NK-92 (cell line): Measurements from ENCODE around the gene NFX1.
"Not testable (repeated sequence)": the region's sequence is repeated elsewhere in the genome, so short reads cannot be mapped to it uniquely, and the experiment has no call there.

Experiments
- DNase-seq: peaks from one replicate; lab custom pipeline; 2025; ENCODE audit not compliant: unreplicated experiment; lab: John Stamatoyannopoulos, UW

Gene NFX1

DNA sequence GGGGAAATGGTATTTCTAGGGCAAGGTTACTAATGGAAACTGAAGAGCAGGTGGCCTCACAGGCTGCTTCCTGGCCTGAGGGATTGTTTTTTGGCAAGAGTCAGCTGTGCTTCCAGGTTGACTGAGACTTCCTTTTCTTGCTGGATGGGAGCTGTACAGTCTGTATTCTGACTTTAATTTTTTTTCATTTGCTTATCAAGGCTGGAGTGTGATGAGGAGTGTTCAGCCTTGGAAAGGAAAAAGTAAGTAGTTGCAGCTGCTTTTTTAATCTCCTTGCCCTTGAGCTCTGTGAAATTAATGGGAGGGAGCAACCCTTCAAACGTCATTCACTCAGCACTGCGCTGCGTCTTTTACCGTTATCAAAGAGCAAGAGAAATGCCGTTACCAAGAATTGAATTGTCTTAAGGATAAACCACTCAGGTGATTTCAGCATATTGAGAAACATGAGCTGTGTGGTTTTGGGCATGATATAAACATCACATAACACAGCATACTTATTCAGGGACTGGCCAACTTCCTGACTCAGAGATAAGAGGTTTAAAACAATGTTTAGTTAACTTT is 64.4 kb downstream of the NFX1 start:
- no peak for DNase-seq

DNA sequence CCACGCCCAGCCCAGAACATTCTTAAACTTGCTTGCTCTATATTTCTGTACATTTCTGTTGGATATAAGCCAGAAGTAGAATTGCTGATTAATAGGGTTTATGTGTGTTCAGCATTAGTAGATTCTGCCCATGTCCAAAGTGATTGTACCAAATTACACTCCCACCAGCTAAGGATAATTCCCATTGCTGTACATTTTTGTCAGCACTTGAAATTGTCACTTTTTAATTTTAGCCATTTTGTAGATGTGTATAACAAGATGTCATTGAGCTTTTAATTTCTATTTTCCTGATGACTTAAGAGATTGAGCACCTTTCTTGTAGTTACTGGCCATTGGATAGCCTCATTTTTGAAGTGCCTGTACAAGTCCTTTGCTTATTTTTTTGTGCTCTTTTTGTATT is 65.6 kb downstream of the NFX1 start:
- DNase-seq, result no peak

DNA sequence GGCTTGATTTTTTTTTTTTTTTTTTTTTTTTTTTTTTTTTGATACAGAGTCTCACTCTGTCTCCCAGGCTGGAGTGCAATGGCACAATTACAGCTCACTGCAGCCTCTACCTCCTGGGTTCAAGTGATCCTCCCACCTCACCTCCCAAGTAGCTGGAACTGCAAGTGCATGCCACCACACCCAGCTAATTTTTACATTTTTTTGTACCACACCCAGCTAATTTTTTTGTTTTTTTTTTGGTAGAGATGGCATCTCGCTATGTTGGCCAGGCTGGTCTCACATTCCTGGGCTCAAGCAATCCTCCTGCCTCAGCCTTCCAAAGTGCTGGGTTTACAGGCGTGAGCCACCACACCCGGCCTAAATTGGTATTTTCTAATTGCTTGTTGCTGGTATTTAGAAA is 68.3 kb downstream of the NFX1 start:
- DNase-seq, result not testable (repeated sequence)

GRCh38 chr9:33364127-33364526 is 73.8 kb downstream of the NFX1 start:
- no peak for DNase-seq

DNA sequence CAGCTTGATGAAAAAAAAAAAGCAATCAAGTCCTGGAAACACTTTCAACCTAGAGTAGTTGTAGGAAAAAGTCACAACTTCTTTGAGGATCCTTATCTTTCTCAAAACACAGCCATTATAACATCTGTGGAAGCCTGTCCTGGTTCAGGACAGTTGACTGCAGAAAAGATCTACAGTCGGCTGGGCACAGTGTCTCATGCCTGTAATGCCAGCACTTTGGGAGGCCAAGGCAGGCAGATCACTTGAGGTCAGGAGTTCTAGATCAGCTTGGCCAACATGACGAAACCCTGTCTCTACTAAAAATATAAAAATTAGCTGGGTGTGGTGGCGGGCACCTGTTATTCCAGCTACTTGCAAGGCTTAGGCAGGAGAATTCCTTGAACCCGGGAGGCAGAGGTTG is 74.5 kb downstream of the NFX1 start:
- DNase-seq, result not testable (repeated sequence)

DNA sequence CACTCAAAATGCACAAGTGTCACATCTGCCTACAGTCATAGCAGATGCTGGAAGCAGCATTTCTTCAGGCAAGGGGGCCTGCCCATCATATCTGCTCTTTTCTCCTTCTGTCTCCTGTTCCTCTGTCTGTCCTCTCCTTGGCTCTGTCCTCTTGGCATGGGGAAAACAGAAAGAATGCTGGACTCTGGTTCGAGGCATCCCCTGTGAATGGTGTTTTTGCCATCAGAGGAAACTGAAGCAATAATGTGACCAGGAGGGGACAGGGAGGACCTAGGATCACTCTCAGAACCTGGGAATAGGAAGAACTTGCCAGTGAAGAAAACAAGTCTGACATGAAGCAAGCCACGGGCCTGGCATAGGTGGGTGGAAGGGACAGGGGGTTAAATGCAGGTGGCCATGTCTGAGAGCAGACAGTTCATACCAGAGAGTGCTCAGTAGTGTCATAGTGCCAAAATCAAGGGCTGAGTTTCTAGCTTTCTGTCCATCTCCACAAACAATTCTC is 76.7 kb downstream of the NFX1 start:
- DNase-seq, result no peak

DNA sequence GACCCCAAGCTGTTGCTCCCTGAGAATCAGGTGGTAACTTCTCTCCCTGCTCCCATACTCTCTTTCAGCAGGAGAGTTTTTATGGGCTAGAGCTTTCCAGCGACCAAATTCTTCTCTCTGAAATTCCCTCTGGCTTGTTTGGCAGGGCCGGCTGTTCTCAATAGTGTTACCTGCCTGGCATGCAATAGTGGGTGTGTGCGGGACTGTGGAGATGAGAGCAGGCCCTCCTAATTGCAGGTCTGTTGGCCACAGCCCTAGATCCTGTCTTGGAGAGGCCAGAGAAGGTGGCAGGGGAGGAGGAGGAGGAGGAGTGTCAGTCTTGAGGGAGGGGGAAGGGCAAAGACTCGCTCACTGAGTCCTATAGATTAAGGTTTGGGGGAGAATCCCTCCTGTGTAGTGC is 82.6 kb downstream of the NFX1 start:
- no peak for DNase-seq

DNA sequence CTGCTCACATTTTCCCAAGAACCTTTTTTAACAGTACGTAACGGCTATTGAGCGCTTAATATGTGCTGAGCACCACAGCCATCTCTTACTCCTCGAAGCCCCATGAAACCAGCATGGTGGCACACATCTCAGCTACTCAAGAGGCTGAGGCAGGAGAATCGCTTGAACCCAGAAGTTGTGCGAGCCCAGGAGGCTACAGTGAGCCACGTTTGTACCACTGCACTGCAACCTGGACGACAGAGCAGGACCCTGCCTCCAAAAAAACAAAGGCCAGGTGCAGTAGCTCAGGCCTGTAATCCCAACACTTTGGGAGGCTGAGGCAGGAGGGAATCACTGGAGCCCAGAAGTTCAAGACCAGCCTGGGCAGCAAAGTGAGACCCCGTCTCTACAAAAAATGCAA is 83.9 kb downstream of the NFX1 start:
- DNase-seq, result no peak

GRCh38 chr9:33374634-33375237 is 84.4 kb downstream of the NFX1 start:
- DNase-seq, result no peak

GRCh38 chr9:33375238-33375840 is 85.0 kb downstream of the NFX1 start:
- DNase-seq, result no peak

DNA sequence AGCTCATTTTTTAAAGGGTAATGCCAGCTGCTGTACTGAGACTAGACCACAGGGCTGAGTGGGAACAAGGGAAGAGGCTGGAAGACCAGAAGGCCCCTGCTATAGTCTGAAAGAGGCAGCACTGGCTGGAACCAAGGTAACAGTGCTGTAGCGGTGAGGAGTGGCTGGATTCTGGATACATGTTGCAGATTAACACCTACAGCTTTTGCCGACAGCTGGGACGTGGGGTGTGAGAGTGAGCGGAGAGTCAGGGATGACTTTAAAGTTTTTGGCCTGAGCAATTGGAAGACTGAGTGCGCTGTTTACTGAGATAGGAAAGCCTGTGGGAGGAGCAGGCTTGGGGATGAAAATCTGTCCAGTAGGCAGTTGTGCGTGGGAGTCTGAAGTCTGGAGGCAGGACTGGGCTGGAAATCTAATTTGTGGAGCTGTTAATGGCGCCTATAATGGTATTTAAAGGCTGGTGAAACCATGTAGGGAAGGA is 85.6 kb downstream of the NFX1 start:
- no peak for DNase-seq

DNA sequence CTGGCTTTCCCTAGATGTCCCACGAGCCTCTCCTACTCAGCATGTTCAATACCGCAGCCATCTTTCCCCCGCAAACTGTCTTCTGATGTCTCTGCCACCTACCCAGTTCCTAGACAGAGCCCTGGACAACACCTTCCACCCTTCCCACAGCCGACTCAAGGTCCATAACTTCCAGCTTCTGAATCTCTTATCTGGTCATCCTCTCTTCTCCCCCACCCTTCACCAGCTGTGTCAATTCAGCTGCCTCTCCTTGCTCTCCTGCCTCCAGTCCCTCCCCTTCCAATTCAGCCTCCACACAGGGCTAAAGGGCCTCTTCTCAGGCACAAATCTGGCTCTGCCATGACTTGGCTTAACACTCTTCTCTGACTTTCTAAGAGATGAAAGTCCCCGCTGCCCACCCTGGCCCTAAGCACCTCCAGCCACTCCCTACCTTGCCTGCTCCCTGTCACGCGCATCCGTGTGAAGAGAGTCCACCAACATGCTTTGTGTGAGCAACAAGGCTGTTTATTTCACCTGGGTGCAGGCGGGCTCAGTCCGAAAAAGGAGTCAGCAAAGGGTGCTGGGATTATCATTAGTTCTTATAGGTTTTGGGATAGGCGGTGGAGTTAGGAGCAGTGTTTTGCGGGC is 86.9 kb downstream of the NFX1 start:
- no peak for DNase-seq

- no peak for DNase-seq
Observed at GRCh38 chr9:33378121-33378795, 87.9 kb downstream of the NFX1 start.

- DNase-seq, result no peak
Observed at GRCh38 chr9:33379666-33380389, 89.5 kb downstream of the NFX1 start.

- DNase-seq, result no peak
Observed at GRCh38 chr9:33380390-33381094, 90.2 kb downstream of the NFX1 start.

- no peak for DNase-seq
Observed at GRCh38 chr9:33381231-33381791, 91.0 kb downstream of the NFX1 start.

GRCh38 chr9:33382397-33382796 is 92.1 kb downstream of the NFX1 start:
- DNase-seq, result not testable (repeated sequence)

DNA sequence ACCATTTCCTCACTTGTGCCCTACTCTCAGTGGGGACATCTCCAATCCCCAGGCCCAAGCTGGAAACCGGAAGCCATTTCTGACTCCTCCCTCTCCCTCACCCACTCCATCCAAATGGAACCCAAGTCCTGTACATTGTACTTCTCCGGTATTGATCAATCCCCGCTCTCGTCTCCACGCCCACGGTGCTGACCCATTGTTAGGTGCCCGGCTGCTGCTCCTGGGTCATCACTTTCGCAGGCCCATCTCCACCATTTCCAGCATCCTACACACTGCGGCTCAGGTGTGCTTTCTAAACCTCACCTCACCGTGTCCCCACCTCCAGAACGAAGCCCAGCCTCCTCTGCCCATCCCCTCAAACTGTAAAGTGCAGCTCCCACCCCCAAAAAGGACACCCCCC is 93.1 kb downstream of the NFX1 start:
- not testable (repeated sequence) for DNase-seq

GRCh38 chr9:33385536-33385935 is 95.2 kb downstream of the NFX1 start:
- not testable (repeated sequence) for DNase-seq
